Stimulated activated CD8-positive, alpha-beta memory T cell treated with anti-CD3 and anti-CD28 coated beads, Interleukin-2, amount 100 ng/mL, for 1 hour (primary cell): ENCODE results near the gene RAP1GAP.

ENCODE experiments used
- DNase-seq, 2 donors: peaks; one replicate each; pipeline ENCODE4 v3.0.0-alpha.2; 2020; ENCODE audit warnings: low read depth in 2 of 2

The RAP1GAP gene

GRCh38 chr1:21625390-21626190, 43.6 kb downstream of the RAP1GAP start:
- no peak for DNase-seq

DNA sequence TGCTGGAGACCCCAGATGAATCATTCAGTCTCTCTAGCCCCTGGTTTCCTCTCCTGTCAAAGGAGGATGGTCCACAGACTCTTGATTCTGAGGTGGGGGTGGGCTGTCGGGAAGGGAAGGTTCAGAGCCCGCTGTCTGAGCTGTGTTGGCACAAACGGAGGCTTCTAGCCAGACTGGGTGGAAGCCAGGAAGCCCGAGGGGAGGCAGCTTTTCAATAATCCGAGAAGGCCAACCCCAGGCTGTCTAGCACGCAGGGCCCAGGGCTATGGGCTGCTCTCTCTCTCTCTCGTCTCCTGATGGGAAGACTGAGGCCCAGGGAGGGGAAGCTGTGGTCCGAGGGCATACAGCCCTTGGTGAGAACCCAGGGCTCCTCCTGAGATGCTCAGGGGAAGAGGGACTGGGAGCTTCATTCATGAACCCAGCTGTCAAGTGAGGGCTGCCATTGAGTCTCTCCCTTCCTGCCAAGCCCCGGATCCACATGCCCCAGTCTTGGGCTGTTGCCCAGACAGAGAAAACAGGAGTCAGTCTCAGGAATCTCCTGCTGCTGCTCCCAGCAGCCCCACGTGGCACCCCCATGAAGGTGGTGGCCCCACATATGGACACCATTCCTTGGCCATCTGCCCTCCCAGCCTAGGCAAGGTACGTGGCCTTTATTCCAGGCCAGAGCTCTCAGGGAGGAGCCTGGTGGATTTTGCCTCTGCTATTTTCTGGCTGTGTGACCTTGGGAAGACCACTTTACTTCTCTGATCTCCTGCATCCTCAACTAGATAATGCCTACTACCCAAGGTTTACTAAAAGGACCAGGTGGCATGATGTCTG, 44.4 kb downstream of the RAP1GAP start:
- no peak for DNase-seq

GRCh38 chr1:21623410-21623961, 45.7 kb downstream of the RAP1GAP start:
- DNase-seq = no peak

- DNase-seq = peak in 1 of 2 donors; percentile 21
Observed at GRCh38 chr1:21622466-21623315, 46.5 kb downstream of the RAP1GAP start.

- DNase-seq = no peak
Observed at GRCh38 chr1:21621761-21622436, 47.3 kb downstream of the RAP1GAP start.

DNA sequence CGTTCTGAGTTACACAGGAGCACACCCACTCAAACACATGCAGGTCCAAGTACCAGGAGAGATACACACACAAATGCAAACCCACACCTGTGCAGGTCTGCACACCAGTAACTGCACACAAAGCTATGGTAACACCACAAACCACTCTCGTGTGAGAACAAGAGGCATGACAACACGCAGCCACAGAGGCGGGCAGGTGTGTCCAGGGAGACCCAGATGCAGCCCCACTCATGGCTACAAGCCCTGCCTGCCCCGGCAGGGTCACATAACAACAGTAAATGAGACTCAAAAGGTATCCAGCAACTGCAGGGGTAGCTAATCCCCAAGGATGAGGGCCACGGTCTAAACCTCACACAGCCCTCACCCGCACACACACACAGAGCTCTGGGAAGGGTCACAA, 48.1 kb downstream of the RAP1GAP start:
- DNase-seq = no peak

GRCh38 chr1:21620496-21620895, 48.7 kb downstream of the RAP1GAP start:
- no peak for DNase-seq

GRCh38 chr1:21620011-21620410, 49.1 kb downstream of the RAP1GAP start:
- no peak for DNase-seq

GRCh38 chr1:21619375-21619947, 49.7 kb downstream of the RAP1GAP start:
- no peak for DNase-seq

DNA sequence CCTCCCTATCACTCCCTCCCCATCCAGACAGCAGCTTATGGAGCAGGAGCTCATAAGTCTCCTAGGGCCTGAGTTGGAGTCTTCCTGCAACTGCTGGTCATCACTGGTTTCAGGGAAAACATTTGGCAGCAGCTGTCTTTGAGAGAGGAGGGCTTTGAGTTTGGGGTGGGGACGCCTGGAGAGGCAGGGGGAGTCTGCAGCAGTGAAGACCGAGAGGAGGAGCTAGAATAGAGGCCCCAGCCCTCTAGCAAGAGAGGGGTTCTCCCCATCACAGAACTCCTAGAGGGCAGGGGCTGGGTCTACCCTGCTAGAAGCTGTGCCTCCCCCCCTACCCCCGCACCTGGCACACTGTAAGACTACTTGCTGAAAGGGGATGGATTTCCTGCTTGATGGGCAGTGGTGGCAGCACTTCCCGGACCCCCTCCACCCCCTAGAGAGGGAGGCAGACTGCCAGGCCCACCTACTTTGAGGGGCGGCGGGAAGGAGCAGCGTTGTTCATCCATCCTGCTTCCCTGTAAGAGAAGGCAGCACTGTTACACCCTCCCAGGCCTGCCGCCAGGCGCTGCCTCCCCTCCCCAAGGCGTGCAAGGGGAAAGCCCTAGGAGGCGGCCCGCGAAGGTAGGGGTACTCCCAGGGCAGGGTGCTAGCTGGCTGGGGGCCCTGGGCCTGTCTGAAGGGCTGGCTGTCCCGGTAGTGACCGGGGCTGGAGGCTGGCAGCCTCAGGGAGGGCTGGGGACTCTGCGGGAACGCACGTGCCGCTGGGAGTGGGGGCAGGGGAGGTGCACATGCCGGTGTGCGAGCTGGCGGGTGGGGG, 50.4 kb downstream of the RAP1GAP start:
- DNase-seq = no peak

- no peak for DNase-seq
Observed at GRCh38 chr1:21618059-21618458, 51.1 kb downstream of the RAP1GAP start.

GRCh38 chr1:21617126-21617738, 51.9 kb downstream of the RAP1GAP start:
- DNase-seq = no peak

- no peak for DNase-seq
Observed at GRCh38 chr1:21616372-21616771, 52.8 kb downstream of the RAP1GAP start.

DNA sequence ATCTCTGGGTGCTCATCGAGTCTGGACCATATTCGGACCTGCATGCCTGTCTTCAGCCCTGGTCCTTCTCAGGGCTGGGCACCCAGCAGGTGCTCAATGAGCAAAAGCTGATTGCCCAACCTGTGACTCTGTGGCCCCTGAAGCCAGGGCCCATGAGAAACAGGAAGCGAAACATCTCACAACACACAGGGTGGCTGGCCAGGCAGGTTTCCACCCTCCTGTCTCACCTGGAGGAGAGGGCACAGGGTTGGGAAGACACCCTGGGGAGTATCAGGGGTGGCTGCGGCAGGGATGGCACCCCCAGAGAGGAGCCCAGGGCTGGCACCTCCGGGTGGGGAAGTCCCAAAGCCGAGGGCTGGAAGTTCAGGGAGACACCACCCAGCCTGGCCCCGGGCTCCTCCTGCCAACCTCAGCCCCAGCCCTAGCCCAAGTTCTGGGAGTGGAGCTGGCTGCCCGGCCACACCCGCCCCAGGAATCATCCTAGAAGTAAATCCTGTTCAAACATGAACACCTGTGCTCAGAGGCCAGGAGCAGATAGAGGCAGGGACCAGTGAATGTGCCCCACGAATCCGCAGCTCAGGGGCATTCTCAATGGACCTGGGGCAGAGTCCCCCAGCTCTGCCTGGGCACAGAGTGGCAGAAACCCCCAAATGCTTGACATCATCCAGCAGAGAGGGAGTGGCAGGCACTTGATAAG, 54.6 kb downstream of the RAP1GAP start:
- DNase-seq = no peak

- DNase-seq = no peak
Observed at GRCh38 chr1:21613072-21613867, 55.9 kb downstream of the RAP1GAP start.

- no peak for DNase-seq
Observed at GRCh38 chr1:21612057-21612456, 57.1 kb downstream of the RAP1GAP start.

GRCh38 chr1:21610989-21611785, 58.0 kb downstream of the RAP1GAP start:
- no peak for DNase-seq
